ENCODE results near the gene KDM2B. TPM values are rescaled to one million over a fixed set of nuclear protein-coding genes. Genes with fewer than 3 reads are reported as not detected.

The KDM2B gene
- polyA plus RNA-seq, 3 donors, result 9.7 to 68.1 (median 9.7) TPM

GRCh38 chr12:121399391-121400331 lies 181.2 kb downstream of the KDM2B start, which contains the start of gene RNF34:
TSS of gene RNF34 (plus strand) at chr12:121400118. CDS start at chr12:121400213, 95 bp downstream.
- Mint-ChIP-seq H3K4me3 (peak within 1 kb of the TSS; percentile 96 to 98), H3K4me1 (peaks cover 29% of the 10 kb centered on the region)
- WGBS (ENCODE audit: insufficient coverage), result under 1% methylated on average over 73 of the region's 77 CpGs

DNA sequence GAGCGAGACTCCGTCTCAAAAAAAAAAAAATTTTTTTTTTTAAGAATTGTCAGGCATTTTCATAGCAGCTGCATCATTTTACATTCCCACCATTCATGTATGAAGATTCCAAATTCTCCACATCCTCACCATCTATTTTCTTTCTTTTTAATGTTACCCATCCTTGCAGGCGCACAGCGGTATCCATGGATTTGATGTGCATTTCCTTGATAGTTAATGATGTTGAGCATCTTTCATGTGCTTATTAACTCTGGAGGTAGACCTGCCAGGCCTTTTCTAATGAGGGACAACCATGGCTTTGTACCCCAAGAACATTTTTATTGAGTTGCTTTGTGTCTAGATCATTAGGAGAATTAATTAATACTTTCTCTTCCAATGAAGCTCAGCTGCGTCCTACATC lies 182.5 kb downstream of the KDM2B start:
- no peaks in the 10 kb centered on the region for H3K27me3 ChIP-seq (ENCODE audit: control insufficient read depth in 2 of 2, insufficient read depth in 2 of 2, low read length in 2 of 2)
- peaks cover 0 to 3% of the 10 kb centered on the region in 2 donors for H3K36me3 ChIP-seq (replicated peaks in 1 of 2; ENCODE audit: control insufficient read depth in 1 of 2, insufficient read depth in 2 of 2, low read length in 2 of 2)
- H3K79me2 ChIP-seq (ENCODE audit: insufficient read depth, low read length), result peaks cover 49% of the 10 kb centered on the region
- no peak overlapping the region for H3K4me2 ChIP-seq (replicated peaks; ENCODE audit: extremely low read depth, low read length, poor library complexity, severe bottlenecking)
- H3K9me3 Mint-ChIP-seq, result peaks cover 0 to 2% (median 0%) of the 10 kb centered on the region in 7 donors
- H3K36me3 Mint-ChIP-seq, result peaks cover 5 to 6% of the 10 kb centered on the region in 2 donors
- intact Hi-C loops (cut with micrococcal nuclease), result loop anchor here (5.0 to 10.0 kb wide), 3 partner anchors 46 to 66 kb away; partner anchors contain the start of gene ANAPC5 (in 1 of the 2)
- peaks cover 16% of the 10 kb centered on the region for H4K20me1 ChIP-seq (ENCODE audit: insufficient read depth, low read length)
- no peak overlapping the region for H3K4me3 ChIP-seq (replicated peaks in 1 of 3; ENCODE audit: low read depth in 2 of 3, low read length in 3 of 3)
- H3K27me3 Mint-ChIP-seq (ENCODE audit: low read depth in 3 of 3), result peaks cover 0 to 1% (median 0%) of the 10 kb centered on the region in 3 donors
- H3K27ac ChIP-seq (ENCODE audit: low read depth in 1 of 2, low read length in 2 of 2), result no peak overlapping the region
- no peak overlapping the region for H2AFZ ChIP-seq (ENCODE audit: insufficient read depth, low read depth, low read length, poor library complexity, severe bottlenecking)
- H3K4me1 ChIP-seq (ENCODE audit: control insufficient read depth in 1 of 2, insufficient read depth in 2 of 2, low read length in 2 of 2), result peaks cover 18 to 31% of the 10 kb centered on the region in 2 donors
- H3K4me3 Mint-ChIP-seq, result no peak overlapping the region
- DNase-seq, result no peak
- no peaks in the 10 kb centered on the region for H3K9me3 ChIP-seq (replicated peaks in 1 of 2; ENCODE audit: control insufficient read depth in 1 of 2, insufficient read depth in 1 of 2, low read length in 2 of 2)
- H3K9ac ChIP-seq (ENCODE audit: insufficient read depth, low read length, poor library complexity, severe bottlenecking), result no peak overlapping the region
- peaks cover 29% of the 10 kb centered on the region for H3K4me1 Mint-ChIP-seq
- TF ChIP-seq, protein P1, sequence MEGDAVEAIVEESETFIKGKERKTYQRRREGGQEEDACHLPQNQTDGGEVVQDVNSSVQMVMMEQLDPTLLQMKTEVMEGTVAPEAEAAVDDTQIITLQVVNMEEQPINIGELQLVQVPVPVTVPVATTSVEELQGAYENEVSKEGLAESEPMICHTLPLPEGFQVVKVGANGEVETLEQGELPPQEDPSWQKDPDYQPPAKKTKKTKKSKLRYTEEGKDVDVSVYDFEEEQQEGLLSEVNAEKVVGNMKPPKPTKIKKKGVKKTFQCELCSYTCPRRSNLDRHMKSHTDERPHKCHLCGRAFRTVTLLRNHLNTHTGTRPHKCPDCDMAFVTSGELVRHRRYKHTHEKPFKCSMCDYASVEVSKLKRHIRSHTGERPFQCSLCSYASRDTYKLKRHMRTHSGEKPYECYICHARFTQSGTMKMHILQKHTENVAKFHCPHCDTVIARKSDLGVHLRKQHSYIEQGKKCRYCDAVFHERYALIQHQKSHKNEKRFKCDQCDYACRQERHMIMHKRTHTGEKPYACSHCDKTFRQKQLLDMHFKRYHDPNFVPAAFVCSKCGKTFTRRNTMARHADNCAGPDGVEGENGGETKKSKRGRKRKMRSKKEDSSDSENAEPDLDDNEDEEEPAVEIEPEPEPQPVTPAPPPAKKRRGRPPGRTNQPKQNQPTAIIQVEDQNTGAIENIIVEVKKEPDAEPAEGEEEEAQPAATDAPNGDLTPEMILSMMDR (IDR thresholded peaks at IDR 0.05), result no peak
- 100% methylated on average over 3 of the region's 5 CpGs for WGBS (ENCODE audit: insufficient coverage)
- H3K27ac Mint-ChIP-seq, result no peak overlapping the region

More at GRCh38 chr12:121399391-121400331, 181.2 kb downstream of the KDM2B start, which contains the start of gene RNF34:
- TF ChIP-seq, protein P1 (IDR thresholded peaks at IDR 0.05), result no peak
- H3K79me2 ChIP-seq (ENCODE audit: insufficient read depth, low read length), result peaks cover 62% of the 10 kb centered on the region
- peak within 1 kb of the TSS; percentile 87 for H3K9ac ChIP-seq (ENCODE audit: insufficient read depth, low read length, poor library complexity, severe bottlenecking)
- Mint-ChIP-seq H3K9me3 (no peaks in the 10 kb centered on the region), H3K27me3 (ENCODE audit: low read depth in 3 of 3) (peaks cover 0 to 1% (median 0%) of the 10 kb centered on the region in 3 donors), H3K36me3 (peaks cover 13 to 14% of the 10 kb centered on the region in 2 donors), H3K27ac (peak within 1 kb of the TSS; percentile 82 to 96 (median 94))
- no peaks in the 10 kb centered on the region for H3K27me3 ChIP-seq (ENCODE audit: control insufficient read depth in 2 of 2, insufficient read depth in 2 of 2, low read length in 2 of 2)
- peaks cover under 1 to 16% of the 10 kb centered on the region in 2 donors for H3K36me3 ChIP-seq (replicated peaks in 1 of 2; ENCODE audit: control insufficient read depth in 1 of 2, insufficient read depth in 2 of 2, low read length in 2 of 2)
- H4K20me1 ChIP-seq (ENCODE audit: insufficient read depth, low read length), result peaks cover 23% of the 10 kb centered on the region
- intact Hi-C loops (cut with micrococcal nuclease), result loop anchor here (5.0 to 10.0 kb wide), 3 partner anchors 47 to 65 kb away; partner anchors contain the start of gene ANAPC5 (in 1 of the 2)
- H3K9me3 ChIP-seq (replicated peaks in 1 of 2; ENCODE audit: control insufficient read depth in 1 of 2, insufficient read depth in 1 of 2, low read length in 2 of 2), result no peaks in the 10 kb centered on the region
- peak within 1 kb of the TSS; percentile 68 to 85 for H3K27ac ChIP-seq (ENCODE audit: low read depth in 1 of 2, low read length in 2 of 2)
- peak within 1 kb of the TSS; percentile 92 for H2AFZ ChIP-seq (ENCODE audit: insufficient read depth, low read depth, low read length, poor library complexity, severe bottlenecking)
- H3K4me1 ChIP-seq (ENCODE audit: control insufficient read depth in 1 of 2, insufficient read depth in 2 of 2, low read length in 2 of 2), result peaks cover 18 to 31% of the 10 kb centered on the region in 2 donors
- peak within 1 kb of the TSS; percentile 94 for H3K4me2 ChIP-seq (replicated peaks; ENCODE audit: extremely low read depth, low read length, poor library complexity, severe bottlenecking)
- peak; percentile 95 to 98 (median 98) for DNase-seq
- H3K4me3 ChIP-seq (replicated peaks in 1 of 3; ENCODE audit: low read depth in 2 of 3, low read length in 3 of 3), result peak within 1 kb of the TSS; percentile 68 to 92 (median 89)

Measured in CD14-positive monocyte (primary cell).